Natural killer cell treated with Interleukin-12 subunit alpha and Interleukin-12 subunit beta and Interleukin-15 and Interleukin-18, amount 100 ng/mL, for 72 hours (primary cell): ENCODE results near the gene REPS1. TPM values are rescaled to one million over a fixed set of nuclear protein-coding genes. Genes with fewer than 3 reads are reported as not detected.

Experiments
- ATAC-seq, 2 donors: fragments of 150-1000 bp; cut with Tn5 transposase in 1 of 2; sonication (Bioruptor Pico), chemical (Tn5 transposase) in 1 of 2; 2 replicates each; pipeline ENCODE4 v1.10.0; 2021
- DNase-seq: peaks from one replicate; pipeline ENCODE4 v3.0.0; 2022; ENCODE audit warnings: low spot score
- H3K27ac Mint-ChIP-seq, 2 donors: 1 replicate in 1 of 2; 2 replicates in 1 of 2; pipeline ENCODE4 v1.8.0; 2022; ENCODE audit warnings: mixed read lengths in 2 of 2, mild to moderate bottlenecking in 1 of 2, moderate library complexity in 1 of 2
- H3K27me3 Mint-ChIP-seq, 2 donors: 1 replicate in 1 of 2; 2 replicates in 1 of 2; pipeline ENCODE4 v1.8.0; 2022; ENCODE audit warnings: mixed read lengths in 2 of 2
- H3K36me3 Mint-ChIP-seq: one replicate; pipeline ENCODE4 v1.8.0; 2022; ENCODE audit warnings: mixed read lengths
- H3K4me1 Mint-ChIP-seq, 2 donors: 1 replicate in 1 of 2; 2 replicates in 1 of 2; pipeline ENCODE4 v1.8.0; 2022; ENCODE audit warnings: low read depth in 2 of 2, mixed read lengths in 2 of 2, mild to moderate bottlenecking in 1 of 2
- H3K4me3 Mint-ChIP-seq: one replicate; pipeline ENCODE4 v1.8.0; 2022; ENCODE audit warnings: mixed read lengths
- H3K9me3 Mint-ChIP-seq: 2 replicates; pipeline ENCODE4 v1.8.0; 2022; ENCODE audit warnings: mixed read lengths
- total RNA-seq, 2 donors: library from RNA; stranded (reverse); gene quantifications; one replicate each; pipeline ENCODE4 v1.2.3, GENCODE V29; 2022

Gene REPS1
- total RNA-seq, 2 donors from 2014 or later = 43.4 to 68.6 TPM

GRCh38 chr6:138972226-138972665, 15.8 kb downstream of the REPS1 start:
- Mint-ChIP-seq H3K4me1 (peaks cover 49 to 55% of the 10 kb centered on the region in 2 donors), H3K27ac (peak overlapping the region in 1 of 2 donors; percentile 70), H3K9me3 (no peaks in the 10 kb centered on the region), H3K36me3 (no peaks in the 10 kb centered on the region), H3K4me3 (no peak overlapping the region), H3K27me3 (no peaks in the 10 kb centered on the region)
- DNase-seq = no peak
- no peak for ATAC-seq

- DNase-seq (no peak), ATAC-seq (no peak)
- Mint-ChIP-seq H3K4me3 (peak overlapping the region; percentile 47), H3K9me3 (no peaks in the 10 kb centered on the region), H3K27me3 (no peaks in the 10 kb centered on the region), H3K4me1 (peaks cover 46 to 57% of the 10 kb centered on the region in 2 donors), H3K36me3 (no peaks in the 10 kb centered on the region), H3K27ac (peak overlapping the region; percentile 2 to 70)
These were observed 16.5 kb downstream of the REPS1 start for GRCh38 chr6:138971601-138972000.

GRCh38 chr6:138970856-138971425, 17.1 kb downstream of the REPS1 start:
- H3K36me3 Mint-ChIP-seq = no peaks in the 10 kb centered on the region
- peak overlapping the region; percentile 2 to 70 for H3K27ac Mint-ChIP-seq
- peak overlapping the region; percentile 47 for H3K4me3 Mint-ChIP-seq
- H3K27me3 Mint-ChIP-seq = no peaks in the 10 kb centered on the region
- no peaks in the 10 kb centered on the region for H3K9me3 Mint-ChIP-seq
- DNase-seq = peak; percentile 74
- ATAC-seq = peak; percentile 99
- peaks cover 46 to 59% of the 10 kb centered on the region in 2 donors for H3K4me1 Mint-ChIP-seq

- ATAC-seq (no peak), DNase-seq (no peak)
- H3K4me3 Mint-ChIP-seq = peak overlapping the region; percentile 8
- peak overlapping the region; percentile 2 to 70 for H3K27ac Mint-ChIP-seq
- no peaks in the 10 kb centered on the region for H3K27me3 Mint-ChIP-seq
- H3K4me1 Mint-ChIP-seq = peaks cover 44 to 57% of the 10 kb centered on the region in 2 donors
- H3K36me3 Mint-ChIP-seq = no peaks in the 10 kb centered on the region
- no peaks in the 10 kb centered on the region for H3K9me3 Mint-ChIP-seq
These were observed 17.9 kb downstream of the REPS1 start for GRCh38 chr6:138970159-138970558.

GRCh38 chr6:138966870-138967269, 21.2 kb downstream of the REPS1 start:
- Mint-ChIP-seq H3K27me3 (no peaks in the 10 kb centered on the region), H3K4me3 (no peak overlapping the region), H3K4me1 (peaks cover 24 to 34% of the 10 kb centered on the region in 2 donors), H3K9me3 (no peaks in the 10 kb centered on the region), H3K36me3 (no peaks in the 10 kb centered on the region), H3K27ac (peak overlapping the region in 1 of 2 donors; percentile 4)
- no peak for ATAC-seq
- DNase-seq = no peak

GRCh38 chr6:138965971-138966370, 22.1 kb downstream of the REPS1 start:
- H3K4me3 Mint-ChIP-seq = no peak overlapping the region
- H3K27ac Mint-ChIP-seq = no peak overlapping the region
- H3K4me1 Mint-ChIP-seq = peaks cover 15 to 25% of the 10 kb centered on the region in 2 donors
- ATAC-seq = no peak
- DNase-seq = no peak
- no peaks in the 10 kb centered on the region for H3K9me3 Mint-ChIP-seq
- no peaks in the 10 kb centered on the region for H3K36me3 Mint-ChIP-seq
- H3K27me3 Mint-ChIP-seq = no peaks in the 10 kb centered on the region

GRCh38 chr6:138965291-138965874, 22.7 kb downstream of the REPS1 start:
- H3K4me1 Mint-ChIP-seq = peaks cover 11 to 19% of the 10 kb centered on the region in 2 donors
- H3K9me3 Mint-ChIP-seq = no peaks in the 10 kb centered on the region
- no peak overlapping the region for H3K27ac Mint-ChIP-seq
- H3K4me3 Mint-ChIP-seq = no peak overlapping the region
- ATAC-seq = no peak
- DNase-seq = no peak
- no peaks in the 10 kb centered on the region for H3K36me3 Mint-ChIP-seq
- H3K27me3 Mint-ChIP-seq = no peaks in the 10 kb centered on the region

GRCh38 chr6:138964012-138964411, 24.0 kb downstream of the REPS1 start:
- H3K36me3 Mint-ChIP-seq = no peaks in the 10 kb centered on the region
- H3K27me3 Mint-ChIP-seq = no peaks in the 10 kb centered on the region
- no peak for ATAC-seq
- H3K4me3 Mint-ChIP-seq = no peak overlapping the region
- DNase-seq = no peak
- H3K4me1 Mint-ChIP-seq = peaks cover 10 to 17% of the 10 kb centered on the region in 2 donors
- no peak overlapping the region for H3K27ac Mint-ChIP-seq
- H3K9me3 Mint-ChIP-seq = no peaks in the 10 kb centered on the region

GRCh38 chr6:138963531-138963930, 24.5 kb downstream of the REPS1 start:
- no peak for ATAC-seq

GRCh38 chr6:138963119-138963518, 24.9 kb downstream of the REPS1 start:
- Mint-ChIP-seq H3K27me3 (no peaks in the 10 kb centered on the region), H3K36me3 (no peaks in the 10 kb centered on the region), H3K9me3 (no peaks in the 10 kb centered on the region), H3K4me1 (peaks cover 16 to 26% of the 10 kb centered on the region in 2 donors), H3K4me3 (no peak overlapping the region), H3K27ac (no peak overlapping the region)
- DNase-seq (no peak), ATAC-seq (no peak)

More at GRCh38 chr6:138963531-138963930, 24.5 kb downstream of the REPS1 start:
- Mint-ChIP-seq H3K4me3 (no peak overlapping the region), H3K27ac (no peak overlapping the region), H3K9me3 (no peaks in the 10 kb centered on the region), H3K4me1 (peaks cover 12 to 22% of the 10 kb centered on the region in 2 donors), H3K27me3 (no peaks in the 10 kb centered on the region), H3K36me3 (no peaks in the 10 kb centered on the region)
- DNase-seq = no peak

GRCh38 chr6:138959521-138959920, 28.5 kb downstream of the REPS1 start:
- ATAC-seq = no peak
- Mint-ChIP-seq H3K9me3 (no peaks in the 10 kb centered on the region), H3K4me3 (no peak overlapping the region), H3K36me3 (no peaks in the 10 kb centered on the region), H3K4me1 (peaks cover 33 to 37% of the 10 kb centered on the region in 2 donors), H3K27ac (no peak overlapping the region), H3K27me3 (no peaks in the 10 kb centered on the region)
- no peak for DNase-seq

- H3K9me3 Mint-ChIP-seq = no peaks in the 10 kb centered on the region
- peaks cover 40 to 44% of the 10 kb centered on the region in 2 donors for H3K4me1 Mint-ChIP-seq
These were observed 29.5 kb downstream of the REPS1 start for GRCh38 chr6:138958595-138958994.

GRCh38 chr6:138957903-138958302, 30.1 kb downstream of the REPS1 start:
- Mint-ChIP-seq H3K27me3 (no peaks in the 10 kb centered on the region), H3K36me3 (peaks cover 4% of the 10 kb centered on the region), H3K27ac (peak overlapping the region; percentile 21 to 65), H3K4me3 (peak overlapping the region; percentile 68), H3K4me1 (peaks cover 47 to 51% of the 10 kb centered on the region in 2 donors), H3K9me3 (no peaks in the 10 kb centered on the region)
- DNase-seq (no peak), ATAC-seq (no peak)

More at GRCh38 chr6:138958595-138958994, 29.5 kb downstream of the REPS1 start:
- Mint-ChIP-seq H3K27ac (peak overlapping the region; percentile 21 to 65), H3K27me3 (no peaks in the 10 kb centered on the region), H3K36me3 (peaks cover 4% of the 10 kb centered on the region), H3K4me3 (peak overlapping the region; percentile 68)
- ATAC-seq (no peak), DNase-seq (no peak)

GRCh38 chr6:138957484-138957883, 30.6 kb downstream of the REPS1 start:
- H3K27ac Mint-ChIP-seq = peak overlapping the region; percentile 21 to 65
- H3K4me3 Mint-ChIP-seq = peak overlapping the region; percentile 68
- DNase-seq (no peak), ATAC-seq (no peak)
- peaks cover 4% of the 10 kb centered on the region for H3K36me3 Mint-ChIP-seq
- no peaks in the 10 kb centered on the region for H3K9me3 Mint-ChIP-seq
- H3K27me3 Mint-ChIP-seq = no peaks in the 10 kb centered on the region
- peaks cover 47 to 53% of the 10 kb centered on the region in 2 donors for H3K4me1 Mint-ChIP-seq
